ENCODE data around the gene NEK7. TPM values are rescaled to one million over a fixed set of nuclear protein-coding genes. Genes with fewer than 3 reads are reported as not detected.

The NEK7 gene
- total RNA-seq, 6 donors from 2014 or later = 55.3 to 137 (median 112) TPM

DNA sequence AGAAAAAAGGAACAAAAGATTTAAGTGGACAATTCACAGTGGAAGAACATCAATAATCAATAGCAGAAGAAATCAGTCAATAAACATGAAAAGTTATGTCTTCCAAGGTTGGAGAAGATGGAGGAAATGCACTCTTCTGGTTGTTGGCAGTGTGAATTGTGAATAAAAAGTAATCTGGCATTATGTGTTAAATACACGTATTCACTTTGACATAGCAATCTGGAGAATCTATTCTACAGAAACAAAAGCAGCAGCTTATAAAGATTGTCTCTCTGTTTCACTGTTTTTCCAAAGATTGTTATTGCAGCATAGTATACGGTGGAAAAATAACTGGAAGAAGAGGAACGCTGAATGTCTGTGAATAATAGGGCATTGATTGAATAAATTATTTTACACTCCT lies 169.4 kb downstream of the NEK7 start:
- TF ChIP-seq POLR2A (IDR thresholded peaks at IDR 0.05) = no peak
- TF ChIP-seq EP300 (IDR thresholded peaks at IDR 0.05) = no peak
- TF ChIP-seq, protein P1, sequence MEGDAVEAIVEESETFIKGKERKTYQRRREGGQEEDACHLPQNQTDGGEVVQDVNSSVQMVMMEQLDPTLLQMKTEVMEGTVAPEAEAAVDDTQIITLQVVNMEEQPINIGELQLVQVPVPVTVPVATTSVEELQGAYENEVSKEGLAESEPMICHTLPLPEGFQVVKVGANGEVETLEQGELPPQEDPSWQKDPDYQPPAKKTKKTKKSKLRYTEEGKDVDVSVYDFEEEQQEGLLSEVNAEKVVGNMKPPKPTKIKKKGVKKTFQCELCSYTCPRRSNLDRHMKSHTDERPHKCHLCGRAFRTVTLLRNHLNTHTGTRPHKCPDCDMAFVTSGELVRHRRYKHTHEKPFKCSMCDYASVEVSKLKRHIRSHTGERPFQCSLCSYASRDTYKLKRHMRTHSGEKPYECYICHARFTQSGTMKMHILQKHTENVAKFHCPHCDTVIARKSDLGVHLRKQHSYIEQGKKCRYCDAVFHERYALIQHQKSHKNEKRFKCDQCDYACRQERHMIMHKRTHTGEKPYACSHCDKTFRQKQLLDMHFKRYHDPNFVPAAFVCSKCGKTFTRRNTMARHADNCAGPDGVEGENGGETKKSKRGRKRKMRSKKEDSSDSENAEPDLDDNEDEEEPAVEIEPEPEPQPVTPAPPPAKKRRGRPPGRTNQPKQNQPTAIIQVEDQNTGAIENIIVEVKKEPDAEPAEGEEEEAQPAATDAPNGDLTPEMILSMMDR (IDR thresholded peaks at IDR 0.05) = no peak
- no peak for TF ChIP-seq POLR2AphosphoS5 (IDR thresholded peaks at IDR 0.05)
- Histone ChIP-seq H3K27ac (no peak overlapping the region), H3K27me3 (no peaks in the 10 kb centered on the region), H3K9me3 (no peaks in the 10 kb centered on the region), H3K4me1 (no peaks in the 10 kb centered on the region), H3K4me3 (no peak overlapping the region), H3K36me3 (no peaks in the 10 kb centered on the region)
- ATAC-seq (ENCODE audit: low FRiP score in 2 of 2) (no peak), DNase-seq (no peak)
- 51 to 74% methylated on average over 3 of the region's 3 CpGs for WGBS, 2 donors

DNA sequence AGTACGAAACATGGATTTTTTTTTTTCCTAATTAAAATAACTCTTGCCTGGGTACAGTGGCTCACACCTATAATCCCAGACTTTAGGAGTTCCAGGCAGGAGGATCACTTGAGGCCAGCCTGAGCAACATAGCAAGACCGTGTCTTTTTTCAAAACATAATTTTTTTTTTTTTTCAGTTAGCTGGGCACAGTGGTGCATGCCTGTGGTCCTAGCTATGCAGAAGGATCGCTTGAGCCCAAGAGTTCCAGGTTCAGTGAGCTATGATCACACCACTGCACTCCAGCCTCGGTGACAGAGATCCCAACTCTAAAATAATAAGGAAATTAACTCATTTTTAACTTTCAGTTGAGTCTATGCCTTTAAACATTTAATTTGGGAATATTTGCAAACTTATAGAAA lies 170.1 kb downstream of the NEK7 start:
- no peaks in the 10 kb centered on the region for H3K27me3 ChIP-seq
- no peak overlapping the region for H3K27ac ChIP-seq
- H3K9me3 ChIP-seq = no peaks in the 10 kb centered on the region
- no peak overlapping the region for H3K4me3 ChIP-seq
- TF ChIP-seq POLR2AphosphoS5 (IDR thresholded peaks at IDR 0.05) (no peak), EP300 (IDR thresholded peaks at IDR 0.05) (no peak), POLR2A (IDR thresholded peaks at IDR 0.05) (no peak)
- TF ChIP-seq, protein P1 (IDR thresholded peaks at IDR 0.05) = no peak
- no peak for ATAC-seq (ENCODE audit: low FRiP score in 2 of 2)
- H3K36me3 ChIP-seq = no peaks in the 10 kb centered on the region
- 61 to 73% methylated on average over 4 of the region's 4 CpGs for WGBS, 2 donors
- H3K4me1 ChIP-seq = no peaks in the 10 kb centered on the region
- no peak for DNase-seq

DNA sequence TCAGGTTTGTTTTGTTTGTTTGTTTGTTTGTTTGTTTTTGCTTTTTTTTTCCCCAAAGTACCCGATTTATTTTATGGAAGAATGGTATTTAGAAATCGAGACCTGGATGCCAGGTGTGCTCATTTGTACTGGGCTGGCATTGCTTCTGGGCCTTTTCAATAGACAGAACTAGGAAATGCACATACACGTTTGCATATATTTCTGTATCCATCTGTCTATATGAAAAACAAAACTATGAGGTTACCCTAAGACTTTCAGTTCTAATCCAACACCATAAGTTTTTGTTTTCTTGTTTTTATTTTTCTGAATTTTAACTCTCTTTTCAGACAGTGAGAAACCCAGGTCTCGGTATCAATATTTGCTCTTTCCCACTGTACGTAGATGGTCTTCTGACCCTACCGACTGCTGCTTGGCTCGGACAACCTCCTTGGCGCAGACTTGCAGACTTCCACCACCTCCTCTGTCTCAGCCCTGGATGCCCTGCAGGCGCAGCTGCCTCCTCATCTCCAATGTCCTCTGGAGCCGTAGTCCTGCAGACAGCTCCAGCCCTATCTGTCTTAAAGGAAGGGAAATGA lies 171.7 kb downstream of the NEK7 start:
- no peaks in the 10 kb centered on the region for H3K27me3 ChIP-seq
- 81 to 90% methylated on average over 10 of the region's 10 CpGs for WGBS, 2 donors

DNA sequence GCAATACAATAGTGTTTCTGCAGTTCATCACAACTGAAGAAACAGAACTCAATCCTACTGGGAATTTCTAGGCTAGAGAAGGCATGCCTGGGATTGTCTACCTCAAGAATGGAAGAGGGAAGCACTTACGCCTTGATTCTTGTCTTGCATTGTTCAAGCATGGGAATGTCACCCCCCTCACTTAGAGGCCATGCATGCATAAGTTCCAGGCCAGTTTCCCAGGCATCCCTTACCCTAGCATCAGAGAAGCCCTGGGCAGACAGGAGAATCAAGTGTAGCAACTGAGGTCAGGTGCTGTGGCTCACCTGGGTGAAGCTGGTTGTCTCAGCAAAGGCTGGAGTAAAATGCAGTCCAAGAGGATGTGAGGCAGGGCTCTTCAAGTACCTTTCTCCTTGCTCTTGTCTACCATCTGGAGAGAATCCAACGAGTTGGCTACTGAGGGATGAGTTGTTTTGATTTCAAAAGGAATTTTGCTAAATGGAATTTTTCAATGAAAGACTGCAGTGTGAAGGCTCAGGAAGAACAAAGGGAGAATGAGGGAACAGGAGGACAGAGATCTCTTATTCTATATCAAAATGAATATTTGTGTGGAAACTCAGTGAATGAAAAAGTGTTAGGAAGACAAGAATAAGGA lies 174.3 kb downstream of the NEK7 start:
- TF ChIP-seq, protein P1 (IDR thresholded peaks at IDR 0.05) = no peak
- TF ChIP-seq POLR2A (IDR thresholded peaks at IDR 0.05) = no peak
- TF ChIP-seq EP300 (IDR thresholded peaks at IDR 0.05) = no peak
- TF ChIP-seq POLR2AphosphoS5 (IDR thresholded peaks at IDR 0.05) = no peak
- whole genome bisulfite sequencing, 2 donors = 64 to 78% methylated on average over 2 of the region's 2 CpGs

More for the DNA sequence above, 171.7 kb downstream of the NEK7 start:
- Histone ChIP-seq H3K9me3 (no peaks in the 10 kb centered on the region), H3K4me3 (no peak overlapping the region), H3K4me1 (no peaks in the 10 kb centered on the region), H3K27ac (no peak overlapping the region), H3K36me3 (no peaks in the 10 kb centered on the region)
- ATAC-seq (ENCODE audit: low FRiP score in 2 of 2) (no peak), DNase-seq (no peak)
- TF ChIP-seq EP300 (IDR thresholded peaks at IDR 0.05) (no peak), POLR2AphosphoS5 (IDR thresholded peaks at IDR 0.05) (no peak), POLR2A (IDR thresholded peaks at IDR 0.05) (no peak)
- TF ChIP-seq, protein P1 (IDR thresholded peaks at IDR 0.05) = no peak

DNA sequence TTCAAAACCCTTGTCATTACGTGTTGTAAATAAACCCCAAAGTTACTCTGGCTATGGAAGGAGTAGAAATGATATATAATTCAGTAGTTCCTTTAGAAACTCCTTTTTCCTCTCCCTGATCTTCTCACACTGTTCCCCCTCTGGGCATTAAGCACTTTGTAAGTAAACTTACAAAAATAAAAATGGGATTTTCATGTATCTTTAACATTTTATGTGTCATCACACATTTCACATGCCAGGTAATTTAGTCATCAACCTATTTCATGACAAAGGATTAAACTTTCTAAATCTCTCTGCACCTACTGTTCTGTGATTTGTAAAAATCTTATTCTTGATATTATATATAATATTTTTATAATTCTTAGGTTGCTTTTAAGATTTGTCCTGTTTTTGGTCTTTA lies 176.9 kb downstream of the NEK7 start:
- DNase-seq = no peak
- H3K4me3 ChIP-seq = no peak overlapping the region
- no peaks in the 10 kb centered on the region for H3K27me3 ChIP-seq
- H3K27ac ChIP-seq = no peak overlapping the region
- no peaks in the 10 kb centered on the region for H3K36me3 ChIP-seq
- no peak for ATAC-seq (ENCODE audit: low FRiP score in 2 of 2)
- 85 to 86% methylated on average over 1 of the region's 1 CpG for WGBS, 2 donors
- TF ChIP-seq POLR2AphosphoS5 (IDR thresholded peaks at IDR 0.05) = no peak
- TF ChIP-seq, protein P1 (IDR thresholded peaks at IDR 0.05) = no peak
- no peak for TF ChIP-seq POLR2A (IDR thresholded peaks at IDR 0.05)
- no peak for TF ChIP-seq EP300 (IDR thresholded peaks at IDR 0.05)
- H3K9me3 ChIP-seq = no peaks in the 10 kb centered on the region
- H3K4me1 ChIP-seq = no peaks in the 10 kb centered on the region

More for the DNA sequence above, 174.3 kb downstream of the NEK7 start:
- ATAC-seq (ENCODE audit: low FRiP score in 2 of 2) (no peak), DNase-seq (no peak)
- Histone ChIP-seq H3K4me1 (no peaks in the 10 kb centered on the region), H3K27me3 (no peaks in the 10 kb centered on the region), H3K9me3 (no peaks in the 10 kb centered on the region), H3K4me3 (no peak overlapping the region), H3K27ac (no peak overlapping the region), H3K36me3 (no peaks in the 10 kb centered on the region)

Measured in upper lobe of left lung (tissue), 6 donors.